ENCODE results near the gene SCCPDH.

DNA sequence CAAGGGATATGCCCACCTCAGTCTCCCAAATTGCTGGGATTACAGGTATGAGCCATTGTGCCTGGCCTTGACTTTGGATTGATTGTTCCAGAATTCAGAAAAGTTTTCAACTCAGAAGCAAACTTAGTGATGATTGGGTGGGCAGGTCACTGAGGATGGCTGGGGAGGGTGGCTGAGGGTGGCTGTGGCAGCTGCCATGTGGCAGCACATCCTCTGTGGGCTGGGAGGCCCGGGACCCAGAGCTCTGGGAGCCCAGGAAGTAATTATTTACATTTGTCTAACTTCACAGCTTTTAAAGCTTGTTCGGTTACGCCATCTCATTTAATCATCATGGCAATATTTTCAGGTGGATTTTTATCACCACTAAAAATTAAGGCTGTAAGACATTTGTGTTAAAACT is 76.1 kb downstream of the SCCPDH start:
- TF ChIP-seq CTCF (IDR thresholded peaks at IDR 0.05), result no peak
- TF ChIP-seq POLR2AphosphoS5 (IDR thresholded peaks at IDR 0.05), result no peak
- TF ChIP-seq POLR2A (IDR thresholded peaks at IDR 0.05), result no peak
